Measurements from ENCODE around the gene GPER1.

GPER1 gene

GRCh38 chr7:1054438-1054837, 33.5 kb upstream of the GPER1 start:
- no peak for DNase-seq

- no peak for DNase-seq
These were observed 33.0 kb upstream of the GPER1 start for GRCh38 chr7:1054861-1055450.

- no peak for DNase-seq
These were observed 32.4 kb upstream of the GPER1 start for GRCh38 chr7:1055491-1055955.

- no peak for DNase-seq
These were observed 31.7 kb upstream of the GPER1 start for GRCh38 chr7:1055956-1056784.

- no peak for DNase-seq
These were observed 31.0 kb upstream of the GPER1 start for GRCh38 chr7:1056785-1057410.

- no peak for DNase-seq
These were observed 30.3 kb upstream of the GPER1 start for GRCh38 chr7:1057416-1058291.

- DNase-seq, result no peak
These were observed 29.6 kb upstream of the GPER1 start for GRCh38 chr7:1058311-1058710.

- no peak for DNase-seq
These were observed 29.1 kb upstream of the GPER1 start for GRCh38 chr7:1058821-1059199.

- no peak for DNase-seq
These were observed 28.5 kb upstream of the GPER1 start for GRCh38 chr7:1059200-1060091.

GRCh38 chr7:1060315-1061072, 27.4 kb upstream of the GPER1 start:
- no peak for DNase-seq

GRCh38 chr7:1061180-1061579, 26.7 kb upstream of the GPER1 start:
- no peak for DNase-seq

- no peak for DNase-seq
These were observed 25.3 kb upstream of the GPER1 start for GRCh38 chr7:1062296-1063294.

GRCh38 chr7:1063361-1063760, 24.6 kb upstream of the GPER1 start:
- no peak for DNase-seq

- DNase-seq, result no peak
These were observed 23.3 kb upstream of the GPER1 start for GRCh38 chr7:1064581-1064980.

- no peak for DNase-seq
These were observed 22.7 kb upstream of the GPER1 start for GRCh38 chr7:1065263-1065584.

- peak; percentile 34 for DNase-seq
These were observed 22.2 kb upstream of the GPER1 start for GRCh38 chr7:1065585-1066241.

GRCh38 chr7:1066242-1066588, 21.7 kb upstream of the GPER1 start:
- no peak for DNase-seq

- no peak for DNase-seq
These were observed 19.9 kb upstream of the GPER1 start for GRCh38 chr7:1068013-1068412.

GRCh38 chr7:1068619-1069018, 19.3 kb upstream of the GPER1 start:
- no peak for DNase-seq

- DNase-seq, result no peak
These were observed 17.3 kb upstream of the GPER1 start for GRCh38 chr7:1070544-1071011.

Measured in NCI-H2171 (cell line).